Suprapubic skin (tissue), 4 donors: ENCODE results near the gene ROR2. TPM values are rescaled to one million over a fixed set of nuclear protein-coding genes. Genes with fewer than 3 reads are reported as not detected.

Experiments
- DNase-seq, 2 donors: peaks; one replicate each; pipeline ENCODE4 v3.0.0-alpha.2; 2019; ENCODE audit warnings: low spot score in 2 of 2
- H3K27ac ChIP-seq: fragments of 200-600 bp; sonication (generic); one replicate; pipeline ENCODE4 v1.5.1; 2019
- H3K27me3 ChIP-seq: fragments of 200-600 bp; sonication (generic); one replicate; pipeline ENCODE4 v1.5.1; 2019
- H3K36me3 ChIP-seq: fragments of 200-600 bp; sonication (generic); one replicate; pipeline ENCODE4 v1.5.1; 2019
- H3K4me1 ChIP-seq: fragments of 200-600 bp; sonication (generic); one replicate; pipeline ENCODE4 v1.5.1; 2019
- H3K4me3 ChIP-seq: fragments of 200-600 bp; sonication (generic); one replicate; pipeline ENCODE4 v1.5.1; 2019; ENCODE audit warnings: mild to moderate bottlenecking
- H3K9me3 ChIP-seq: fragments of 200-600 bp; sonication (generic); one replicate; pipeline ENCODE4 v1.5.1; 2019
- CTCF ChIP-seq, 2 donors: fragments of 200-600 bp in 1 of 2; fragments of 450-650 bp in 1 of 2; sonication (generic) in 1 of 2; IDR thresholded peaks; one replicate each; pipeline ENCODE4 v1.5.1; 2016 to 2019; ENCODE audit warnings: antibody characterized with exemption in 2 of 2, mild to moderate bottlenecking in 1 of 2, moderate library complexity in 1 of 2
- EP300 ChIP-seq: sonication (generic); formaldehyde crosslinking; IDR thresholded peaks from one replicate; pipeline ENCODE4 v1.6.1; 2017; ENCODE audit warnings: antibody characterized with exemption
- POLR2A ChIP-seq, 2 donors: fragments of 450-650 bp; IDR thresholded peaks; one replicate each; pipeline ENCODE4 v1.6.1; 2017; ENCODE audit warnings: antibody characterized with exemption in 2 of 2, mild to moderate bottlenecking in 2 of 2, moderate library complexity in 2 of 2
- POLR2AphosphoS5 ChIP-seq, 3 donors: sonication (generic); formaldehyde crosslinking; IDR thresholded peaks; one replicate each; pipeline ENCODE4 v1.6.1; 2017; ENCODE audit warnings: antibody characterized with exemption in 3 of 3
- WGBS: methylation state at CpG from one replicate; pipeline ENCODE4 v1.1.5; 2018; 5-methylcytosine and 5-hydroxymethylcytosine counted together
- total RNA-seq, 4 donors: library from RNA; depleted of rRNA; stranded (reverse); fragments of >200 nt; gene quantifications; one replicate each; pipeline ENCODE4 v1.1.0, GENCODE V29; 2016

ROR2 gene
- total RNA-seq, 4 donors from 2014 or later: 3.3 to 7.3 (median 5.0) TPM

GRCh38 chr9:91855196-91855595 is 94.8 kb downstream of the ROR2 start:
- Histone ChIP-seq H3K4me3 (no peak overlapping the region), H3K27ac (no peak overlapping the region), H3K4me1 (no peaks in the 10 kb centered on the region), H3K36me3 (no peaks in the 10 kb centered on the region), H3K9me3 (no peaks in the 10 kb centered on the region), H3K27me3 (no peaks in the 10 kb centered on the region)
- TF ChIP-seq EP300 (no peak), POLR2A (IDR thresholded peaks at IDR 0.05) (no peak), CTCF (IDR thresholded peaks at IDR 0.05) (no peak), POLR2AphosphoS5 (IDR thresholded peaks at IDR 0.05) (no peak)
- DNase-seq: no peak
- WGBS: 92% methylated on average over 9 of the region's 10 CpGs

DNA sequence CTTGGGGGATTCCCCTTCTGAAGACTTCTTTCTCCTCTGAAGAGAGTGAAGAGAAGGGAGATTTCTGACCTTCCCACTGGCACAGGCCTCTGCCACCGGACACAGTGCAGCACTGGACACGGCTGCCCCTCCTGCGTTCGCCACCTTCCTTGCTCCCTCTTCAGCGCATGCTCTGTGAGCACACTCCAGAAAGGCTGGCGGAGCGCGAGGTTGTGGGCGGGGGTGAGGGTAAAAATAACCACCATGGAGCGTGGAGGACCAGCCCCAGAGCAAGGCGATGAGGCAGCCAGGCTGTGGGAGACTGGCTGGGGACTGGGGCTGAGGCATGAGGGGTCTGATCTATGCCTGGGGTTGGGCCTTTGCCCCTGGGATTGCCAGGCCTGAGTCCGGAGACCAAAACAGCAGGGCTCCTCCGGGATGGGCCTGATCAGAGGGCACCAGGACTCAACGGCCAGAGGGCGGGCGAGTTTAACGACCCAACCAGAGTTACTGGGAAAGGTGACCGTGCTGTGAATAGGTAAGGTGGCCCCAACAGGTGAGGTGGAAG is 97.2 kb downstream of the ROR2 start:
- 98% methylated on average over 18 of the region's 18 CpGs for WGBS
- no peak for TF ChIP-seq CTCF (IDR thresholded peaks at IDR 0.05)
- no peak for DNase-seq
- H3K36me3 ChIP-seq: no peaks in the 10 kb centered on the region
- H3K4me1 ChIP-seq: peaks cover 5% of the 10 kb centered on the region
- H3K9me3 ChIP-seq: no peaks in the 10 kb centered on the region
- no peak overlapping the region for H3K4me3 ChIP-seq
- H3K27ac ChIP-seq: no peak overlapping the region
- no peaks in the 10 kb centered on the region for H3K27me3 ChIP-seq

GRCh38 chr9:91849694-91850093 is 100.3 kb downstream of the ROR2 start:
- 95% methylated on average over 3 of the region's 3 CpGs for WGBS

GRCh38 chr9:91848146-91848545 is 101.9 kb downstream of the ROR2 start:
- H3K36me3 ChIP-seq: no peaks in the 10 kb centered on the region
- H3K4me1 ChIP-seq: peaks cover 13% of the 10 kb centered on the region
- no peak overlapping the region for H3K27ac ChIP-seq
- no peak for DNase-seq
- no peak overlapping the region for H3K4me3 ChIP-seq
- no peaks in the 10 kb centered on the region for H3K27me3 ChIP-seq
- 58% methylated on average over 6 of the region's 6 CpGs for WGBS
- H3K9me3 ChIP-seq: no peaks in the 10 kb centered on the region
- TF ChIP-seq EP300 (no peak), CTCF (IDR thresholded peaks at IDR 0.05) (no peak), POLR2AphosphoS5 (IDR thresholded peaks at IDR 0.05) (no peak), POLR2A (IDR thresholded peaks at IDR 0.05) (no peak)

More at GRCh38 chr9:91849694-91850093, 100.3 kb downstream of the ROR2 start:
- DNase-seq: no peak
- no peak for TF ChIP-seq EP300
- TF ChIP-seq CTCF (IDR thresholded peaks at IDR 0.05): no peak
- TF ChIP-seq POLR2A (IDR thresholded peaks at IDR 0.05): no peak
- TF ChIP-seq POLR2AphosphoS5 (IDR thresholded peaks at IDR 0.05): no peak
- Histone ChIP-seq H3K4me3 (no peak overlapping the region), H3K9me3 (no peaks in the 10 kb centered on the region), H3K36me3 (no peaks in the 10 kb centered on the region), H3K27me3 (no peaks in the 10 kb centered on the region), H3K27ac (no peak overlapping the region), H3K4me1 (peaks cover 13% of the 10 kb centered on the region)

- H3K36me3 ChIP-seq: no peaks in the 10 kb centered on the region
- peaks cover 13% of the 10 kb centered on the region for H3K4me1 ChIP-seq
- no peak overlapping the region for H3K4me3 ChIP-seq
- DNase-seq: no peak
- H3K27ac ChIP-seq: peak overlapping the region; percentile 4
- H3K27me3 ChIP-seq: no peaks in the 10 kb centered on the region
- H3K9me3 ChIP-seq: no peaks in the 10 kb centered on the region
- 21% methylated on average over 10 of the region's 13 CpGs for WGBS
- no peak for TF ChIP-seq EP300
- TF ChIP-seq CTCF (IDR thresholded peaks at IDR 0.05): no peak
- no peak for TF ChIP-seq POLR2A (IDR thresholded peaks at IDR 0.05)
- no peak for TF ChIP-seq POLR2AphosphoS5 (IDR thresholded peaks at IDR 0.05)
These were observed 102.4 kb downstream of the ROR2 start for GRCh38 chr9:91847581-91848091.
